ENCODE measurements around the gene BBS12. TPM values are rescaled to one million over a fixed set of nuclear protein-coding genes. Genes with fewer than 3 reads are reported as not detected.
A peak's percentile ranks its signal among the peaks of the same experiment; 100 is the strongest.

BBS12 gene
- total RNA-seq, 1 donor from 2014 or later = 4.1 TPM

DNA sequence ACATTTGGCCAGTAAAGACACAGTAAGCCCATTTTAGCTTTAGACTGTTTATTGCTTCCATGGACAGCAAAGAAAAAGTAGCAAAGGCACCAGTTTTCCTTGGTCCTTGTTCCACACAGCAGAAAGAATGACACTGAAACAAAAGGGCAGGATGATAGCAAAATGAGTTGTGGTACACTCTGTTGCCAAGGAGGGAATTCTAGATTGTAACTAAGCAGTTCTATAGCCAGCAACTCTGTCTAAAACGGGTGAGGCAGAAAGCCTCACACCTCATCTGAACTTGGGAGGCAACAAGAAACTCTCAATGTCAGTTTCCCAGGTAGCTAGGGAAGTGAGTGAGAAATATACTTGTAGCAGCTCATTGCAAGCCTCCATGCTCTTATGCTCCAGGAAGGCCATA lies 39.2 kb downstream of the BBS12 start:
- Mint-ChIP-seq H3K9me3 (no peaks in the 10 kb centered on the region), H3K27ac (ENCODE audit: unreplicated experiment) (no peak overlapping the region), H3K36me3 (ENCODE audit: low read depth) (no peaks in the 10 kb centered on the region), H3K4me1 (no peaks in the 10 kb centered on the region), H3K27me3 (ENCODE audit: low read depth) (no peaks in the 10 kb centered on the region), H3K4me3 (no peak overlapping the region)
- TF ChIP-seq, protein P1, sequence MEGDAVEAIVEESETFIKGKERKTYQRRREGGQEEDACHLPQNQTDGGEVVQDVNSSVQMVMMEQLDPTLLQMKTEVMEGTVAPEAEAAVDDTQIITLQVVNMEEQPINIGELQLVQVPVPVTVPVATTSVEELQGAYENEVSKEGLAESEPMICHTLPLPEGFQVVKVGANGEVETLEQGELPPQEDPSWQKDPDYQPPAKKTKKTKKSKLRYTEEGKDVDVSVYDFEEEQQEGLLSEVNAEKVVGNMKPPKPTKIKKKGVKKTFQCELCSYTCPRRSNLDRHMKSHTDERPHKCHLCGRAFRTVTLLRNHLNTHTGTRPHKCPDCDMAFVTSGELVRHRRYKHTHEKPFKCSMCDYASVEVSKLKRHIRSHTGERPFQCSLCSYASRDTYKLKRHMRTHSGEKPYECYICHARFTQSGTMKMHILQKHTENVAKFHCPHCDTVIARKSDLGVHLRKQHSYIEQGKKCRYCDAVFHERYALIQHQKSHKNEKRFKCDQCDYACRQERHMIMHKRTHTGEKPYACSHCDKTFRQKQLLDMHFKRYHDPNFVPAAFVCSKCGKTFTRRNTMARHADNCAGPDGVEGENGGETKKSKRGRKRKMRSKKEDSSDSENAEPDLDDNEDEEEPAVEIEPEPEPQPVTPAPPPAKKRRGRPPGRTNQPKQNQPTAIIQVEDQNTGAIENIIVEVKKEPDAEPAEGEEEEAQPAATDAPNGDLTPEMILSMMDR (conservative IDR thresholded peaks at IDR 0.05) = no peak
- no peak for DNase-seq (ENCODE audit: low read depth, low spot score)

DNA sequence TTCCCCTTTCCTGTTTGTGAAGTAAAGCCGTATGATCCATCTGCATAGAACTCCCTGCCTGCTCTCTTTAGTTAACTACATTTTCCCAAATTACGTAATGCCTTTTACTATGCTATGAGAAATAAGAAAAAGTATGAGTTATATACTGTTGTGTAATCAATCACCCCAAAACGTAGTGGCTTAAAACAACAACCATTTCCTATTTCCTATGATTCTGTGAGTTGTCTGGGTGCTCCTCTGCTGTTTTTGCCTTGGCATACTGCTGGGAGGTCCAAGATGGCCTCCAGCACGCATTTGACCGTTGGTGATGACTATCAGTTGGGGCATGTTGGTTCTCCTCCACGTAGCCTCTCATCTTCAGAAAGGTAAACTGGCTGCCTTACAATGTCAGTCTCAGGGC lies 39.8 kb downstream of the BBS12 start:
- no peaks in the 10 kb centered on the region for H3K4me1 Mint-ChIP-seq
- DNase-seq (ENCODE audit: low read depth, low spot score) = no peak
- H3K4me3 Mint-ChIP-seq = no peak overlapping the region
- H3K27ac Mint-ChIP-seq (ENCODE audit: unreplicated experiment) = no peak overlapping the region
- no peaks in the 10 kb centered on the region for H3K27me3 Mint-ChIP-seq (ENCODE audit: low read depth)
- TF ChIP-seq, protein P1 (conservative IDR thresholded peaks at IDR 0.05) = no peak
- H3K36me3 Mint-ChIP-seq (ENCODE audit: low read depth) = no peaks in the 10 kb centered on the region
- no peaks in the 10 kb centered on the region for H3K9me3 Mint-ChIP-seq

DNA sequence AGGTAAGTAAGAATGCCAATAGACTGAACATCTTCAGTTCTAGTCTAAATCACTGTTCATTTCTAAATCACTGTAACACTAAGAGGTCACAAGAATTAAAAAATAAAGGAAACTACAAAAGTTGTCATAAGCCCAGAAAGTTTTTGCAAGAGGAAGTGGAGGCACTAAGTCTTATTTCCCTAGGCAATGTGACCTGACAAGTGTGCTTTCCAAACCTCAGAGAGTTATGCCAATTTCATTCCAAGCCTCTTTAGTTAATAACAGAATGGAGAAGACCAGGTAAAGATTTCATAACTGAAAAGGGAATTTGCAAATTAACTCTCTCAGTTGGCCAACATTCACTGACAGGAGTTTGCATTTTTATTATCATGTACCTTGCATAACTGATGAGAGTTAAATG lies 40.5 kb downstream of the BBS12 start:
- no peaks in the 10 kb centered on the region for H3K4me1 Mint-ChIP-seq
- TF ChIP-seq, protein P1 (conservative IDR thresholded peaks at IDR 0.05) = no peak
- H3K4me3 Mint-ChIP-seq = no peak overlapping the region
- no peaks in the 10 kb centered on the region for H3K9me3 Mint-ChIP-seq
- H3K36me3 Mint-ChIP-seq (ENCODE audit: low read depth) = no peaks in the 10 kb centered on the region
- no peak overlapping the region for H3K27ac Mint-ChIP-seq (ENCODE audit: unreplicated experiment)
- DNase-seq (ENCODE audit: low read depth, low spot score) = no peak
- no peaks in the 10 kb centered on the region for H3K27me3 Mint-ChIP-seq (ENCODE audit: low read depth)

DNA sequence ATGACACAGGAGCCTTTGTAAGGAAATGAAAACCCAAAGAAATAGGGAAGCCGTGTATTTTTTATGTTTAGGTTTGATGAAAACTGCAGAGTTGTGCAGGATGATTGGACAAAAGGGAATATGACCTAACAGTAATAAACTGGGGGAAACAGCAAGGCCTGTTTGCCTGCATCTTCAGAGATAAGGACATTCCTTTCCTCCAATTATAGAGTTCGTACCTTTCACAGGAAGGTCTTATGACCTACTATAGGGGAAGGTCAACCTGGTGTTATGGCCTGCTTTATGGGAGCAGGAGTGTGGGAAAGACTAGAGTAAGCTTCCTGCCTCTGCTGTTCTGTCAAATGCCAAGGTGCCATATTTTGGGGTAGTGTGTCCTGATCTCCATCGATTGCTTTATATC lies 42.5 kb downstream of the BBS12 start:
- TF ChIP-seq, protein P1 (conservative IDR thresholded peaks at IDR 0.05) = no peak
- no peaks in the 10 kb centered on the region for H3K27me3 Mint-ChIP-seq (ENCODE audit: low read depth)
- H3K27ac Mint-ChIP-seq (ENCODE audit: unreplicated experiment) = no peak overlapping the region
- H3K9me3 Mint-ChIP-seq = no peaks in the 10 kb centered on the region
- H3K36me3 Mint-ChIP-seq (ENCODE audit: low read depth) = no peaks in the 10 kb centered on the region
- no peak overlapping the region for H3K4me3 Mint-ChIP-seq
- no peak for DNase-seq (ENCODE audit: low read depth, low spot score)
- no peaks in the 10 kb centered on the region for H3K4me1 Mint-ChIP-seq

DNA sequence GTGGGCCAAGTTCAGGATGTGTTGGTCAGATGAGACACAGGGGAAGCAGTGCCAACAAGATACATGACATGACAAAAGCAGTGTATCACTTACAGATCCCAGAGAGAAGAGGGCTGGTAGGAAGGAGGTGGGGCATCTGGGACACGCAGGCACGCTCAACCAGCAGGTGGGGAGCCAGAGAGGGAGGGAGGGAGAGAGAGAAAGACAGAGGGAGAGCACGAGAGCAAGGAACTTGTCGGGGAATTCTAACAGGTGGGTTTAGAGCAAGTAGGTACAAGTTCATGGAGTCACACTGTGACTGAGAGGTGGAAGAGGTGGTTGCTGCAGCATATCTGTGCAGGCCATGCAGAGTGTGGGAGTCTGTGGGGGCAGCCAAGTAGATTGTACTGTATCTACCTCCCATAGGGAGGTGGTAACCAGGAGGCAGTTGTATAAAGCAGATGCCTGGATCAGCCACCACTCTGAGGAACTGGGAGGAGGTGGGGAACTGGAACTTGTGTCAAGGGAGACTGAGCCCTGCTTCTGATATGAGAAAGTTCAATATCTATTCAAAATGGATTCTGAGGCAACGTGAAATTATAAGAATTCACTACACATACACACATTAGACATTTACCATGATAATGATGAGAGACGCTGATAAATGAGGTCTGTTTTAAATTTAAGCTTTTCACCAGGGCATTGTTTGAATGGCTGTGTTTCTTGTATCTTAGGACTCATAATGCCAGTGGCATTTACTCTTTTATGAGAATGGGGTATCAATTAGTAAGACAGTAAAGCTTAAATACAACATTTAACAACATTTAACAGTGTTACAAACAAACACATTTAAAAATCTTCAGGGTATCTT lies 43.7 kb downstream of the BBS12 start:
- Mint-ChIP-seq H3K27me3 (ENCODE audit: low read depth) (no peaks in the 10 kb centered on the region), H3K4me3 (no peak overlapping the region), H3K36me3 (ENCODE audit: low read depth) (no peaks in the 10 kb centered on the region), H3K9me3 (no peaks in the 10 kb centered on the region), H3K4me1 (no peaks in the 10 kb centered on the region), H3K27ac (ENCODE audit: unreplicated experiment) (peak overlapping the region; percentile 78)
- DNase-seq (ENCODE audit: low read depth, low spot score) = no peak
- TF ChIP-seq, protein P1 (conservative IDR thresholded peaks at IDR 0.05) = no peak
